H1 (cell line): ENCODE results near the gene THAP7.

ENCODE experiments used
- KDM1A ChIP-seq: fragments of 200-600, 300-600 bp; sonication (generic); IDR thresholded peaks from 2 replicates; pipeline ENCODE4 v1.7.1; 2016; ENCODE audit warnings: mild to moderate bottlenecking, low read length, borderline replicate concordance
- TAF1 ChIP-seq: IDR thresholded peaks from 2 replicates; pipeline ENCODE4 v1.6.1; 2011; ENCODE audit warnings: mild to moderate bottlenecking, low read depth, low read length

- TF ChIP-seq TAF1 (no peak), KDM1A (no peak)
Observed at GRCh38 chr22:20959578-20960461, 42.1 kb downstream of the THAP7 start.
